Effector memory CD4-positive, alpha-beta T cell (primary cell): Measurements from ENCODE around the gene PTBP3.
"Not testable (repeated sequence)": the region's sequence is repeated elsewhere in the genome, so short reads cannot be mapped to it uniquely, and the experiment has no call there.

Experiments used
- DNase-seq, 3 donors: peaks; one replicate each; pipeline ENCODE4 v3.0.0-alpha.2; 2020
- H3K27ac ChIP-seq: 2 replicates; pipeline ENCODE4 v1.7.0; 2013; ENCODE audit warnings: mild to moderate bottlenecking, low read length, moderate library complexity; ENCODE audit not compliant: insufficient read depth, poor library complexity, severe bottlenecking
- H3K27me3 ChIP-seq: replicated peaks from 2 replicates; pipeline ENCODE4 v1.7.0; 2013; ENCODE audit warnings: mild to moderate bottlenecking, low read length; ENCODE audit not compliant: insufficient read depth, control insufficient read depth, poor library complexity, severe bottlenecking
- H3K36me3 ChIP-seq: 2 replicates; pipeline ENCODE4 v1.7.0; 2013; ENCODE audit warnings: mild to moderate bottlenecking, low read length, moderate library complexity; ENCODE audit not compliant: control insufficient read depth, insufficient read depth
- H3K4me1 ChIP-seq: 2 replicates; pipeline ENCODE4 v1.7.0; 2013; ENCODE audit warnings: low read length, mild to moderate bottlenecking; ENCODE audit not compliant: control insufficient read depth, insufficient read depth, poor library complexity, severe bottlenecking
- H3K4me3 ChIP-seq: 2 replicates; pipeline ENCODE4 v1.7.0; 2013; ENCODE audit warnings: low read length, low read depth, mild to moderate bottlenecking; ENCODE audit not compliant: insufficient read depth, poor library complexity, severe bottlenecking
- H3K9me3 ChIP-seq: 2 replicates; pipeline ENCODE4 v1.7.0; 2013; ENCODE audit warnings: mild to moderate bottlenecking, low read length, moderate library complexity; ENCODE audit not compliant: control insufficient read depth

PTBP3 gene

DNA sequence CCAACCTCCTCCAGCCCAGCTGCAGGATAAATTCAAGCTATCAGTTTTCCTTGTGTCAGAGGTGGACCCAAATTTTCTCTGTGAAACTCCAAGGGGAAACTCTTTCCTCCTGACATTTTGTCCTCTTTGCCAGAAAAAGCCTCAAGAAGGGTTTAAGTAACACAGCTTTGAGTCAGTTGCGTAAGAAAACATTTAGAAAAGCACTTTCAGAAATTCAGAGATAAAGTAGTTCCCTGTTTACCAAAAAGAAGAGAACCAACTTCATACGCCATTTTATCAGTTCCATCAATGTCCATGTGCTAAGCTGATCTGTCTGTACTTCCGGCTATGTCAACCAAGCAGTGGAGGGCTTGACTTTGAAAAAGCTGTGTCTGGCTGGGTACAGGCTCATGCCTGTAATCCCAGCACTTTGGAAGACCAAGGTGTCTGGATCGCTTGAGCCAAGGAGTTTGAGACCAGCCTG lies 138.4 kb downstream of the PTBP3 start:
- Histone ChIP-seq H3K27ac (no peak overlapping the region), H3K36me3 (no peaks in the 10 kb centered on the region), H3K27me3 (no peaks in the 10 kb centered on the region), H3K4me3 (no peak overlapping the region), H3K4me1 (no peaks in the 10 kb centered on the region), H3K9me3 (no peaks in the 10 kb centered on the region)
- DNase-seq: no peak

DNA sequence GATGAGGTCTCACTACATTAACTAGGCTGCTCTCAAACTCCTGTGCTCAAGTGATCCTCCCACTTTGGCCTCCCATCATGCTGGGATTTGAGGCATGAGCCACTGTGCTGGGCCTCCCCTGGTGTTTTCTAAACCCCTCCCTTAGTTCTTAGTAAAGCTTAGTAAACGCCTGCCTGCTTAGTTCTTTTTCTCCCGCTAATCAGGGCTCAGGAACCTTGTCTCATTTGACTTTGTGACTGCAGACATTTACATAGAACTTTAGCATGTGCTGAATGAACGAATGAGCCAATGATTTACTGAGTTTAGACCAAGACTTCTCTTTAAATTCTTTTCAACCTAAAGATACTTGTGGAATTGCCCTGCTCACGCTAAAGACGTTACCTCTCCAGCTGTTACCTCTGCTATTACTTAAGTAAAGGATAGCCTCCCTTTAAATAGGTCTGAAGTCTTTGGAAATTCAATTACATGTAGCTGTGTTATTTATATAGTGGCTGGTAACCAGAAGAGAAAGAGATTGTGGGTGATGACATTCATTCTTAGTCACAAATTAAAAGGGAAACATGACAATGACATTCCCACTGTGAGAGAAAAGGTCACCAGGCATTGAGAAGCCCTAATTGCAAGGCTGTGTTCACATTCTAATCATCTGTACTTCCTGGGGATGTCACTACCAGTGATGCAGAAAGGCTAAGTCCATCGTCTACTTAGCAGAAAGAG lies 139.7 kb downstream of the PTBP3 start:
- H3K4me1 ChIP-seq: no peaks in the 10 kb centered on the region
- DNase-seq: no peak
- no peak overlapping the region for H3K4me3 ChIP-seq
- no peaks in the 10 kb centered on the region for H3K27me3 ChIP-seq
- no peak overlapping the region for H3K27ac ChIP-seq
- H3K36me3 ChIP-seq: no peaks in the 10 kb centered on the region
- H3K9me3 ChIP-seq: no peaks in the 10 kb centered on the region

DNA sequence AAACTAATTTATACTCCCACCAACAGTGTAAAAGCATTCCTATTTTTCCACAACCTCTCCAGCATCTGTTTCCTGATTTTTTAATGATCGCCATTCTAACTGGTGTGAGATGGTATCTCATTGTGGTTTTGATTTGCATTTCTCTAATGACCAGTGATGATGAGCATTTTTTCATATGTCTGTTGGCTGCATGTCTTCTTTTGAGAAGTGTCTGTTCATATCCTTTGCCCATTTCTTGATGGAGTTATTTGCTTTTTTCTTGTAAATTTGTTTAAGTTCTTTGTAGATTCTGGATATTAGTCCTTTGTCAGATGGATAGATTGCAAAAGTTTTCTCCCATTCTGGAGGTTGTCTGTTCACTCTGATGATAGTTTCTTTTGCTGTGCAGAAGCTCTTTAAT lies 143.1 kb downstream of the PTBP3 start:
- H3K27ac ChIP-seq, H3K9me3 ChIP-seq, DNase-seq, H3K27me3 ChIP-seq, H3K4me1 ChIP-seq, H3K36me3 ChIP-seq, H3K4me3 ChIP-seq: not testable (repeated sequence)

DNA sequence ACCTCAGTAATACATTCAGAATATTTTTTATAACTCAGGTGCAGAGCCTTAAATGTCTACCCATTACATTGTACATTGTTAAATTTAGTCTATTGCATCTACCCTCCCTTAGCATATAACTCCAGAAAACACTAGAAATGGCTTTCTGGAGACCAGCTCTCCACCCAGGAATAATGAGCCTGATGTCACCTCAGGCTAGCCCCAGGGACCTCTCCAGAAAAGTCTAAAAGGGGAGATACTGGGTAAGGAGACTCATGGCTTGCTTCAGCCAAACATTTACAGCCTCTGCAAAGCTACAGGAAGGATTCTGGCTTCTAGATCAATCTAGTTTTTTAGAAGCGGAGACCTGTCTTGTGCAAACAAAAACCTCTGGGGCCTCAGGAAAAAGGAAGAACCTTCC lies 144.5 kb downstream of the PTBP3 start:
- H3K27me3 ChIP-seq: no peaks in the 10 kb centered on the region
- no peaks in the 10 kb centered on the region for H3K4me1 ChIP-seq
- no peaks in the 10 kb centered on the region for H3K9me3 ChIP-seq
- no peak for DNase-seq
- H3K36me3 ChIP-seq: no peaks in the 10 kb centered on the region
- H3K27ac ChIP-seq: no peak overlapping the region
- H3K4me3 ChIP-seq: no peak overlapping the region

DNA sequence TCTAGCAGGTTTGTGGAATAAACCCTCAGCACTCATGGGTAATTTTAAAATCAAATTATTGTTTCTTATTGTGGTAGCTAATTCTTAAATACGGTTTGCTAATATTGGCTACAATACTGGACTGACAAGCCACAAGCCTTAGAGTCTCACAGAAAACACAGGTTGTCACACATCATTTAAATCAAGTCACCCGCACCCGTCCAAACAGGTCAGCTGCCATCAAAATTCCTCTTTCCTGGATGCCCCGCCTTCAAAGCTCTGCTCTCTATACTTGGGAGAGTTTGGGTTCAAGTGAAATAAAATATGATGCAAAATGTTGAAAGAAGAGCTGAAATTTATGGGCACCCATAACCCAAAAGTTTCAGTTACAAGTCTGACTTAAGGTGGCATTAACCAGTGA lies 146.0 kb downstream of the PTBP3 start:
- H3K9me3 ChIP-seq: no peaks in the 10 kb centered on the region
- H3K4me1 ChIP-seq: no peaks in the 10 kb centered on the region
- H3K27me3 ChIP-seq: no peaks in the 10 kb centered on the region
- H3K27ac ChIP-seq: no peak overlapping the region
- no peaks in the 10 kb centered on the region for H3K36me3 ChIP-seq
- DNase-seq: no peak
- H3K4me3 ChIP-seq: no peak overlapping the region

DNA sequence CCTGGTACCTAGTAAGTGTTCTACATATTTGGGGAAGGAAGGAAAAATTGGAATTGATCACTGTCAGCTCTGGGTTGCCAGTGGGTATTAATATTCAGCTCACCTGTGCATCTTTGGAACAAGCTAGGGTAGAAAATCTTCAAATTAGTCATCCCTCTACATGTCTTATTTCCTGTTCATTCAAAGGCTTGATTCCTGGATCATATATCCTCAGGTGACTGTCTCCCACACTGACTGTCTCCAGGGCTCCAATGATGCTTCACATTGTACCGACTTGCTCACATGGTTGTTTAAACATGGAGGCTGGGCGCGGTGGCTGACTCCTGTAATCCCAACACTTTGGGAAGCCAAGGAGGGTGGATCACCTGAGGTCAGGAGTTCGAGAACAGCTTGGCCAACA lies 146.7 kb downstream of the PTBP3 start:
- Histone ChIP-seq H3K27me3 (no peaks in the 10 kb centered on the region), H3K36me3 (no peaks in the 10 kb centered on the region), H3K27ac (no peak overlapping the region), H3K4me3 (no peak overlapping the region), H3K4me1 (no peaks in the 10 kb centered on the region), H3K9me3 (no peaks in the 10 kb centered on the region)
- no peak for DNase-seq

DNA sequence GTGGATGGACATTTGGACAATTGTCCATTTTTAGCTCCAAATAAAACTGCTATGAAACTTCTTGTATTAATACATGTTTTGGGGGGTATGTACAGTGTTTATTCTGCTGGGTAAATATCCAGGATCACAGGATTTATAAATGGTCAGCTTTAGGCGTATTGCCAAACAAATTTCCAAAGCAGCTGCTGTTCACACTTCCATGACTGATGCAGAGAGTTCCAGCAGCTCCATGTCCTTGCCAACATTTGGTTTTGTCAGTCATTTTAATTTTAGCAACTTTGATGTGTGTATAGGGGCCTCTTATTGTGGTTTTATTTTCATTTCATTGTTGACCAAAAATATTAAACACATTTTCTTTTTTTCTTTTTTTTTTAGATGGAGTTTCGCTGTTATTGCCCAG lies 148.5 kb downstream of the PTBP3 start:
- Histone ChIP-seq H3K4me3 (no peak overlapping the region), H3K4me1 (peaks cover 12% of the 10 kb centered on the region), H3K27ac (no peak overlapping the region), H3K27me3 (no peaks in the 10 kb centered on the region), H3K36me3 (no peaks in the 10 kb centered on the region), H3K9me3 (no peaks in the 10 kb centered on the region)
- DNase-seq: no peak

DNA sequence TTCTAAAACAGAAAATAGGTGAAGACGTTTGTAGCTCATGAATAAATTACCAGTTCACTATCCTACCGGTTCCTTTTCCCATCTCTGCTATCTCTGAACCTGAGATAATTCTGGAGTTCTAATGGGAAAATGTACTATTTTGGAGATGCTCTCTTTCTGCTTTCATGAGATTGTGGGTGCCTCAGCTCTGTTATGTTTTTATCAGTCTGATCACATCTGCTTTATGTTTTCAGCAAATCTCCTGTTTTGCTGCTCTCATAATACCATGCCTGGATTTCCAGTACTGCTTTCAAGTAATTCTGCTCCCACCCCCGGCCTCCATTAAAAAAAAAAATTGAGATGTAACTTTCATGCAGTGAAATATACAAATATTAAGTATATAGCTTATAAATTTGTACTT lies 149.2 kb downstream of the PTBP3 start:
- Histone ChIP-seq H3K36me3 (no peaks in the 10 kb centered on the region), H3K27ac (no peak overlapping the region), H3K4me1 (peaks cover 18% of the 10 kb centered on the region), H3K27me3 (no peaks in the 10 kb centered on the region), H3K9me3 (no peaks in the 10 kb centered on the region), H3K4me3 (no peak overlapping the region)
- DNase-seq: no peak

DNA sequence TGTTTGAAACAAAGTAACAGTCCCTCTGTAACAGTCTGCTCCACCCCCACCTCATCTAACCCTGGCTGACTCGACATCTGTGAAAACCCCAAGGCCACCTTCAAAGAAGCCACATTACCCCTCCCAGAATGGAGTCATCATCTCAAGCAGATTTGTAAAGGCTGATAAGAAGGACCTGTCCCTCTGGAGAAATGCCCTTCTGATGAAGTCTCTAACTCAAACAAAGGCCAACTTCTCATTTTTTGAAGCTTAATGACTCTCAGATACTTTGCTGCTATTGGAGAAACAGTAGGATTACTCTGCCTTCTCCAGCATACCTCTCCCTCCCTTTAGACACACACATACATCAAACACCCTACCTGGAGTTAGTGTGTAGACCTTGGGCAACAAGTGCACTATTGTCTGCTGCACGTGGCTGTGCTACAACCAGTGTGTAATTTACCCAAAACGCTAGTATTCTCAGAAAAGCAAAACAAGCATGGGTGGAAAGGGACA lies 153.0 kb downstream of the PTBP3 start:
- Histone ChIP-seq H3K4me3 (no peak overlapping the region), H3K36me3 (no peaks in the 10 kb centered on the region), H3K27ac (peak overlapping the region; percentile 61), H3K9me3 (no peaks in the 10 kb centered on the region), H3K4me1 (peaks cover 31% of the 10 kb centered on the region), H3K27me3 (no peaks in the 10 kb centered on the region)
- DNase-seq: peak; percentile 41 to 49 (median 43)

DNA sequence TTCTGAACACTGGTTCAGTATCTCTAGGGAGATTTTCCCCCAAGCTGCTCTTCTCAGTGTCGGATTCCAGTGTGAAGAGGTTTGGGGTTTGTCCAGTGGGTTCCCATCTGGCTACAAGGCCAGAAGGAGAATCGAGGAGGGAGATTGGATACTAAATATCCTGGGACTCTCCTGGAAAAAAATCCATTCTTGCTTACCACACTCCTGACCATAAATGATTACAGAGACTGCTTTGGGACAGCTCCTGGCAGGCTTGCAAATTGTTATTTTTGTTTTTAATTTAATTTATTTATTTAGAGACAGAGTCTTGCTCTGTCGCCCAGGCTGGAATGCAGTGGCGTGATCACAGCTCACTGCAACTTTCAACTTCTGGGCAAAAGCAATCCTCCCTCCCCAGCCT lies 153.6 kb downstream of the PTBP3 start:
- no peaks in the 10 kb centered on the region for H3K36me3 ChIP-seq
- no peak overlapping the region for H3K4me3 ChIP-seq
- peaks cover 35% of the 10 kb centered on the region for H3K4me1 ChIP-seq
- peak overlapping the region; percentile 61 for H3K27ac ChIP-seq
- no peaks in the 10 kb centered on the region for H3K27me3 ChIP-seq
- no peak for DNase-seq
- H3K9me3 ChIP-seq: no peaks in the 10 kb centered on the region
